Stimulated activated CD4-positive, alpha-beta T cell treated with anti-CD3 and anti-CD28 coated beads, Interleukin-1b, Interleukin-23, amount 100 ng/mL, for 4 hours (primary cell): Measurements from ENCODE around the gene ARMC5.
"Not testable (repeated sequence)": the region's sequence is repeated elsewhere in the genome, so short reads cannot be mapped to it uniquely, and the experiment has no call there.

ENCODE experiments used
- DNase-seq, 2 donors: peaks; one replicate each; pipeline ENCODE4 v3.0.0-alpha.2; 2020; ENCODE audit warnings: low read depth in 2 of 2

The ARMC5 gene, protein sequence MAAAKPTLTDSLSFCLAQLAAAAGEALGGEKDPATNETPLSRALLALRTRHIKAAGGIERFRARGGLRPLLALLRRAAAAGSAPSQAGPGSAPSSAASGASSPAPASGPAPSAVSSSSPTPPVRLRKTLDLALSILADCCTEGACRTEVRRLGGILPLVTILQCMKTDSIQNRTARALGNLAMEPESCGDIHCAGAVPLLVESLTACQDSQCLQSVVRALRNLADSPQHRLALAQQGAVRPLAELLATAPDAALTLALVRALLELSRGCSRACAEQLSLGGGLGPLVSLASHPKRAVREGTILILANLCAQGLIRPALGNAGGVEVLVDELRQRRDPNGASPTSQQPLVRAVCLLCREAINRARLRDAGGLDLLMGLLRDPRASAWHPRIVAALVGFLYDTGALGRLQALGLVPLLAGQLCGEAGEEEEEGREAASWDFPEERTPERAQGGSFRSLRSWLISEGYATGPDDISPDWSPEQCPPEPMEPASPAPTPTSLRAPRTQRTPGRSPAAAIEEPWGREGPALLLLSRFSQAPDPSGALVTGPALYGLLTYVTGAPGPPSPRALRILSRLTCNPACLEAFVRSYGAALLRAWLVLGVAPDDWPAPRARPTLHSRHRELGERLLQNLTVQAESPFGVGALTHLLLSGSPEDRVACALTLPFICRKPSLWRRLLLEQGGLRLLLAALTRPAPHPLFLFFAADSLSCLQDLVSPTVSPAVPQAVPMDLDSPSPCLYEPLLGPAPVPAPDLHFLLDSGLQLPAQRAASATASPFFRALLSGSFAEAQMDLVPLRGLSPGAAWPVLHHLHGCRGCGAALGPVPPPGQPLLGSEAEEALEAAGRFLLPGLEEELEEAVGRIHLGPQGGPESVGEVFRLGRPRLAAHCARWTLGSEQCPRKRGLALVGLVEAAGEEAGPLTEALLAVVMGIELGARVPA

DNA sequence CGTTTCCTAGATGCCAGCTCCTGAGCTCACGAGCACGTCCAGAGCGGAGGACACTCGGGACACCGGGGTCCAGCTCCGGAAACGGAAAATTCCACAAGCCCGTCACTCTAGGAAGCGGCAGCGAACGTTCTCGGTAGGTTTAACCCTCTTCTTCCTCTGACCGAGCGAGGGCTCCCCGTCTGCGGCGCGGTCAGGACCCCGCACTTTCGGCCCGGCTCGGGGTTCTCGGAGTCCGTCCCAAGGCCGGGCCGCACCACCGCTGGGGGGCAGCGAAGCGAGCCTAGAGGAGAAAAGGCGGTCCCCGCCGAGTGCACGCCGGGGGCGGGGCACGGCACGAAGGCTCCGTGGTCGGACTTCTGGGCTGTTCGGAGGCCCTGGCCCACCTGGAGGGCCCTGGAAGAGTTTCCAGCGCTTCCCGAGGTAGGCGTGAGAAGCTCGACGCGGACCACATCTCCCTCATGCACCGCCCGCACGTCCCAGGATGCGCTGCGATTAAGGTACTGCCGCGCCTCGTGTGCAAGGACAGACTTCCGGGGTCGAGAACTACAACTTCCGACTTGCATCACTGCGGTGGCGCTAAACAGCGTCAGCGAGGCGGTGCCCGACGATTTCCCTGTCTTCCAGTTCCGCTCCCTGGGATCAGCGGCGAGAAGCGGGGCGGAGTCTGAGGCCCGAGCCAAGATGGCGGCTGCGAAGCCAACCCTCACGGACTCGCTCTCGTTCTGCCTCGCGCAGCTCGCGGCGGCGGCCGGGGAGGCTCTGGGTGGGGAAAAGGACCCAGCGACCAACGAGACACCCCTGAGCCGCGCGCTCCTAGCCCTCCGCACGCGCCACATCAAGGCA is at the start of gene ARMC5:
Gene ARMC5, plus strand, starts transcription at position 658 of the 843 bp plus-strand sequence. Its CDS starts 24 bp downstream, at position 682.
- peak; percentile 92 for DNase-seq

DNA sequence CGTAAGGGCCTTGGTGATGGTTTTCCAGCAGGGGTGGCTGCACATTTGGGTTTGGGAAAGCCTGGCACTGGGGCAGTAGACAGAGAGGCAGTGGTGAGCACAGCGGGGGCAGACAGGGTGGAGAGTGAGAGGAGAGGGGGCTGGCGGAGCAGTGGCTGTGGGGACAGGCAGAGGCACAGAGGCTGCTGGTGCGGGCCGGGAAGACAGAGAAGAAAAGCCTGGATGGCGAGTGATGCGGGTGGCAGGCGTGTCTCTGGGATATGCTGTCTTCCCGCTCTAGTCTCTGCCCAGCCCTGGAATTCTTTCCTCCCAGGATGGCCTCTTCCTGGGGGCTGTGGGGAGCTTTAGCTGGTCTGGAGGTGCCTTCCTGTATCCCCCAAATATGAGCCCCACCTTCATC is 49.2 kb upstream of the ARMC5 start:
- no peak for DNase-seq

DNA sequence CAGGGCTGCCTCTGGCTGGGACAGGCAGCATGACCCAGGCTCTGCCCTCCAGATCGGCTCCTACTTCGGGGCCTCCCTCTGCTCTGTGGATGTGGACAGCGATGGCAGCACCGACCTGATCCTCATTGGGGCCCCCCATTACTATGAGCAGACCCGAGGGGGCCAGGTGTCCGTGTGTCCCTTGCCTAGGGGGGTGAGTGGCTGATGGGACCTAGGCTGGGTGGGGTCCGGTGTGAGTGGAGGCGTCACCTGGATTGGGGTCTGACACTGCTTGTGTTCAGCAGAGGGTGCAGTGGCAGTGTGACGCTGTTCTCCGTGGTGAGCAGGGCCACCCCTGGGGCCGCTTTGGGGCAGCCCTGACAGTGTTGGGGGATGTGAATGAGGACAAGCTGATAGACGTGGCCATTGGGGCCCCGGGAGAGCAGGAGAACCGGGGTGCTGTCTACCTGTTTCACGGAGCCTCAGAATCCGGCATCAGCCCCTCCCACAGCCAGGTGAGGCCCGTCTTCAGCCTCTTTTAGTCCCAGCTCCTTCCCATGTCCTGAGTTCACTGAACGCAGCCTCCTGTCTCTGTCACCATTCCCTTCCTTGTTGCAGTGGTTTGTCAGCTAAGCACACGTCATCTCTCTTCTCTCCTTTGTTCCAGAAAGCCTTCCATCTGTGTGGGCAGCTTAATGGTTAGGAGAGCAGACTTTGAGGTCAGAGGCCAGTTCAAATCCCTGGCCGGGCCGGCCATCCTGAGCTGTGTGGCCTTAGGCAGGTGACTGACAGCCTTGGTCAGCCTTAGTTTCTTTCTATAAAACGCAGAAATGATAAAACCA is 48.1 kb upstream of the ARMC5 start:
- no peak for DNase-seq

DNA sequence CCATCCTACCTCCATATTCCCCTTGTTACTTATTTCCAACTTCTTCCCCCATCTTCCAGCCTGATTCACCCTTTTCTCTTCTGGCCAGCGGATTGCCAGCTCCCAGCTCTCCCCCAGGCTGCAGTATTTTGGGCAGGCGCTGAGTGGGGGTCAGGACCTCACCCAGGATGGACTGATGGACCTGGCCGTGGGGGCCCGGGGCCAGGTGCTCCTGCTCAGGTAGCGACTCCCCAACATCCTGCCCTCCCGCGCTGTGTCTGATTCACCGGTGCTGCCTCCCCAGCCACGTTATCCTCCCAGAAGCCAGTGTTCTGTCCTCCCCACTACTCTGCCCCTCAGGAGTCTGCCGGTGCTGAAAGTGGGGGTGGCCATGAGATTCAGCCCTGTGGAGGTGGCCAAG is 46.6 kb upstream of the ARMC5 start:
- DNase-seq = no peak

DNA sequence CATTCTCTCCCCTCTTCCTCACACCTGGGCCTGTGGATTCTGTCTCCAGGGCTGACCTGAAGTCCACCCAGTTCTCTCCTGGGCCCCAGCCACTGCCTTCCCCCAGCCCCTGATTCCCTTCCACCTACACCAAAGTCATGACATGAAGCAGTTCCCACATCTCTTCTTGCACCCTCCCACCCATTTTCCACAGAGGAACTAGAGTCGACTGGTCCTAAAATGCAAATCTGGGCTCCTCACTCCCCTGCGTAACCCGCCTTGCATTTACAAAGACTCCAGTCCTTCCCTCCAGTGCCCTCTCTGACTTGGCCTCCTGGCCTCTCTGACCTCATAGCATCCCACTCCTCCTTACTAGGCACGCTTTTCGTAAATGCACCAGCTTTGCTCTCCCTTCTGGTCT is 45.9 kb upstream of the ARMC5 start:
- DNase-seq = no peak

DNA sequence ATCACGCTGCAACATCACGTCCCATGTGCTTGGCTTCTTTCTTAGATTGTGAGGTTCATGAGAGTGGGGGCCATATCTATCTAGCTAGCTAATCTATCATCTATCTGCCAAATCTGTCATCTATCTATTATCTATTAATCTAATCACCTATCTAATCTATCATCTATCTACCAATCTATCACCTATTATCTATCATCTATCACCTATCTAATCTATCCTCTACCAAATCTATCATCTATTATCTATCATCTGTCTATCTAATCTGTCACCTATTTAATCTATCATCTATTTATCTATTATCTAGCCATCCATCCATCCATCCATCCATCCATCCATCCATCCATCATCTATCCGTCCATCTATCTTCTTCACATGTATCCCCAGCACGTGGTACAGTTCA is 45.4 kb upstream of the ARMC5 start:
- DNase-seq = no peak

DNA sequence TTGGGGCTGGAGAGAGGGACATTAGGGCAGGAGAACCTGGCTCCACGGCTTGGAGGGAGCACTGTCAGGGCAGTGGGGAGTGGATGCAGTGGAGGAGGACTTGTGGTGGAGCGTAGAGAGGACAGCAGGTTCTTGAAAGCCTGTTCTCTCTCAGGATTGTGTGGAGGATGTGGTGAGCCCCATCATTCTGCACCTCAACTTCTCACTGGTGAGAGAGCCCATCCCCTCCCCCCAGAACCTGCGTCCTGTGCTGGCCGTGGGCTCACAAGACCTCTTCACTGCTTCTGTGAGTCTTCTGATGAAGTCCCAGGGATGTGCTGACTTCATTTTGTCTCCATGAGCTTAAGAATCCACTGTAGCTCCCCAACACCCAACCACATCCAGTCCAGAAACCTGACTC is 44.6 kb upstream of the ARMC5 start:
- no peak for DNase-seq

DNA sequence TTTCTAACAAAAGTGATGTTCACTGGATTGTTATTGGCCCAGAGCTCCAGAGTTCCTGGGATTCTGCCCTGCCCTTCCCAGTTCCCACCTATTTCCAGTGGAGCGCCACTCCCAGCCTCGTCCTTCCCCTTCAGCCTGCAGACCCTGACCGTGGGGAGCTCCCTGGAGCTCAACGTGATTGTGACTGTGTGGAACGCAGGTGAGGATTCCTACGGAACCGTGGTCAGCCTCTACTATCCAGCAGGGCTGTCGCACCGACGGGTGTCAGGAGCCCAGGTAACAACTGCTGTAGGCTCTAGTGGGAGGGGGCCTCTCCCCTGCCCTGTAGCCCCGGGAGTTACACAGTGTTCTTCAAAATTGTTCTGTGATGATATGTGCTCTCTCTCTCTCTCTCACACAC is 42.9 kb upstream of the ARMC5 start:
- DNase-seq = no peak

DNA sequence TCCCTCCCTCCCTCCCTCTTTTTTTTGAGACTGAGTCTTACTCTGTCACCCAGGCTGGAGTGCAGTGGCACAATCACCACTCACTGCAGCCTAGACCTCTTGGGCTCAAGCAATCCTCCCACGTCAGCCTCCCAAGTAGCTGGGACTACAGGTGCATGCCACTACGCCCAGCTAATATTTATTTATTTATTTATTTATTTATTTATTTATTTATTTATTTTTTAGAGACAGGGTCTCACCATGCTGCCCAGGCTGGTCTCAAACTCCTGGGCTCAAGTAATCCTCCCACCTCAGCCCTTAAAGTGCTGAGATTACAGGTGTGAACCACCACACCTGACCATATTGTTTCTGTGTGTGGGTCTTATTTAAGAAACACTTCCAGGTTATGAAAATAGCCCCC is 42.3 kb upstream of the ARMC5 start:
- not testable (repeated sequence) for DNase-seq

DNA sequence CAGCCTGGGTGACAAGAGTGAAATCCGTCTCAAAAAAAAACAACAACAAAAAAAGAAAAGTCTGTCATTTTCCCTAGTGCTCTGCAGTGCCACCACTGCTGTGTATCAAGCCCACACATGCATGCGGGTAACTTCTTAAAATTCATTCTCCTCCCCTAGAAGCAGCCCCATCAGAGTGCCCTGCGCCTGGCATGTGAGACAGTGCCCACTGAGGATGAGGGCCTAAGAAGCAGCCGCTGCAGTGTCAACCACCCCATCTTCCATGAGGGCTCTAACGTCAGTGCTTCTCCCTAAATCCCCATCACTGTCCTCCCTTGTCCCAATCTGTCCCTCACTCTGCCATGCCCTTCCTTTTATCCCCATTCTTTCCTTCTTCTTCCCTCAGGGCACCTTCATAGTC is 41.4 kb upstream of the ARMC5 start:
- no peak for DNase-seq

DNA sequence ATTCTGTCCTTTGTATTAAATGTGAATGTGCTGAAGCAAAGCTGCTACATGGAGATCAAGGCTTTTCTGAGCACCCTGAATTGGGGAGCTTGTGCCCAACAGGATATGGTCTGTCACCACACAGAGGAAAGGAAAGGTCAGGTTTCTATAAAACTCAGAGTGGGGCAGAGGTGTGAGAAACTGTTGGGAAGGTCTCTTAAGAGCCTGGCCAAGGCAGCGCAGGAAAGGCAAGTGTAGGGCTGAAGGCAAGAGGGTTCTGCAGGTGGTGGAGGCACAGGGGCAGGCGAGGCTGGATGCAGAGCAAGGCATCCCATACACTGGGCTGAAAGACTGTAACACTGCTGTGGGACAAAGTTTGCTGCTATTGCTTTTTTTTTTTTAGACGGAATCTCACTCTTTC is 39.3 kb upstream of the ARMC5 start:
- no peak for DNase-seq

DNA sequence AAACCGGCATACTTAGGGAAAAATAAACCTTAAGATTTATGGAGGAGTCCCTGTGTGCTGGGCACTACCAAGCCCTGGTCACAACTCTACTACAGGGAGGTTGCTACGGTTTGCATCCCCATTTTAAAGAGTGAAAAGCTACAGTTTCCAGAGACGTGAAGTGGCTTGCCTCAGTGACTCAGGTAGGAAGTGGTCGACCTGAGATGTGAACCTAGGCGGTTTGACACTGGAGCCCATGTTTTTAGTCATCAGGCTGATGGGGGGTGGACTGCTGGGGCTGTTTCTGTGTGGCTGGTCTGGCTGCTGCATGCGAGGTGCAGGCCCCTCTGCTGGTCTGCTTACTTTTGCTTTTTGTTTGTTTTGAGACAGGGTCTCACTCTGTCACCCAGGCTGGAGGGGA is 37.7 kb upstream of the ARMC5 start:
- DNase-seq = no peak

DNA sequence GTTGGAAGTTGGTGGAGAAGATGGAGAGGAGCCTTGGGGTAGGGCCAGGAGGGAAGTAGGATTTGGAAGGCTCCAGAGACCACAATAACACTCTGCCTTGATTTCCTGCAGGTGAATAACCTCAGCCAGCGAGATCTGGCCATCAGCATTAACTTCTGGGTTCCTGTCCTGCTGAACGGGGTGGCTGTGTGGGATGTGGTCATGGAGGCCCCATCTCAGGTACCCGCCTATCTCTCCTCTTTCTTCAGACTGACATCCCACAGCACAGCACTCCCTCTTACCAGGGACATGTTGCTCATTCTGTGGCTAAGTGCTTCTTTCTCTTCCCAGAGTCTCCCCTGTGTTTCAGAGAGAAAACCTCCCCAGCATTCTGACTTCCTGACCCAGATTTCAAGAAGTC is 36.1 kb upstream of the ARMC5 start:
- DNase-seq = no peak

DNA sequence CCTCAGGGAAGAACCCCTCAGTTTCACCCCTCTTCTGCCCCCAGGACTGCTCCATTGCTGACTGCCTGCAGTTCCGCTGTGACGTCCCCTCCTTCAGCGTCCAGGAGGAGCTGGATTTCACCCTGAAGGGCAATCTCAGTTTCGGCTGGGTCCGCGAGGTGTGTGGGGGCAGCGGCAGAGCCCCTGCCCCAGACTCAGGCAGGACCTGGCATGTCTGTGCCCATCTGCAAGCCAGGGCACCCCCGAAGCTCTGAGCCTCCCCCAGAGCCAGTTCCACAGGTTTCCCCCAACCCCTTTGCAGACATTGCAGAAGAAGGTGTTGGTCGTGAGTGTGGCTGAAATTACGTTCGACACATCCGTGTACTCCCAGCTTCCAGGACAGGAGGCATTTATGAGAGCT is 35.5 kb upstream of the ARMC5 start:
- DNase-seq = no peak

DNA sequence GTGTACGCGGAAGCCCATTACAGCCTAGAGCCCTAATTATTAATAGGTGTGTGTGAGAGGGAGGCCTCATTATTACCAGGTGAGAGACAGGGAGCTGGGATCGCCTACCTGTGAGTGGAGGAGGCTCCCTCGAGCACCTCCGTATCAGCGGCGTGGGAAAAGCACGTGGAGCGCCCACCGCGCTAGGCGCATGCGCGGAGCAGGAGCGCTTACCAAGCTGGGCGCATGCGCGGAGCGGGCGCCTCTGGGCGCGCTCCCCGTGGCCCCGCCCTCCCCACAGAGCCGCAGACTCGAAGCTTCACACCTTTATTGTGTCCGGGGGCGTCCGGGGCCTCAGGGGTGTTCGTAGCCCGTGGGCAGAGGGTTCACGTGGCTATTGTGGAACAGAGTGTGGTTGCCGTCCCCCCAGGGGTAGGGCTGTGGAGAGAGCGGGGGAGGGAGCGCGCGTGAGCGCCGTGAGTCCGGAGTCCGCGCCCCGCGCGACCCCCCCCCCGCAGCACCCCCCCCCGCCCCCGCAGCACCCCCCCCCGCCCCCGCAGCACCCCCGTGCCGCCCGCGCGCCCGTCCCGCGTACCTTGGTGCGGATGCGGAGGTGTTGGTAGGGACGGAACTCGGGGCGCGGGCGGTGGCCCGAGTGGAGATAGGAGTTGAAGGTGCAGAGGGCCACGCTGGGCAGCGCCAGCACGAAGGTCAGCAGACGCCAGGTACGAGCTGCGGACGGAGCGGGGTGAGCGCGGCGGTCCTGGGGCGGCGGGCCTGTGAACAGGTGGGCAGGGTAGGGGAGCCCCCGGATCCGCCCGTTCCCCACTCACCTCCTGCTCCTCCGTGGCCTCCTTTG is 31.6 kb upstream of the ARMC5 start:
- DNase-seq = peak; percentile 64 to 66

DNA sequence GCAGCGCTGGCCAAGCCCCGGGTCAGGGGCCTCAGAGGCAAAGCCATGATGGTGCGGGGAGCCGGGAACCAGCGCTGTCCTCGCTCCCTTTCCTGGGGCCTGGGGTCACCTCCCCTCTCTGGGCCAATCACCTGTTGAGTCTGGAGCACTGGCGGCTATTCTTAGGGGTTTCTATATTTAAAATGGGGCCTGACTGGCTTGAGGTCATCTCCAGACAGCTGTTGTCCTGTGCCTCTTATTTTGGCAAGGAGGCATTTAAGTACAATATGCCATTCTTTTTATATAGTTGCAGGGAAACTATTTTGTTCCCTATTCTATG is 31.1 kb upstream of the ARMC5 start, which contains the start of gene COX6A2:
Gene COX6A2, minus strand, starts transcription at position 82 of the 319 bp plus-strand sequence. Its CDS starts 35 bp downstream, at position 47.
- DNase-seq = no peak

DNA sequence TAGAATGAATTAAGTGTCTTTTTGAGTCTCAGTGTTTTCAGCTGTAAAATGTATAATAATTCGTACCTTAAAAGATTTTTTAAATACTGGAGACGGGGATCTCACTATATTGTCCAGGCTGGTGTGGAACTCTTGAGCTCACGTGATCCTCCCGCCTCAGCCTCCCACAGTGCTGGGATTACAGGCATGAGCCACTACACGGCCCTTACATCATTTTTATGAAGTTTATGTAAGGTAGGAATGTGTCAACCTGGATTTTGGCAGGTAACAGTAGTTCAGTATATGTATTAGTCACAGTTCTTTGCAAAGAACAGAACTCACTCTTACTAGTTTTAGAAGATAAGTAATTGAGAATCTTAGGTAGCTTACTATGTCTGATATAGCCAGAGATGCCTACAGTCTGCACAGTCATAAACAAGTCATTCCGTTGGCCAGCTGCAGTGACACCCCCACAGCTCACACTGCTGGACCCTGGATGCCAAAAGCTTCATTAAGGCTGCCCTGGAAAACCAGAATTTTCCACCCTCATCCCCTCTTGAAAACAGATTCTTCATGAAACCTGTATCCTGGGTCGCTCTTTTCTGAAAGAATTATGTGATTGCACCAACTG is 30.6 kb upstream of the ARMC5 start:
- no peak for DNase-seq

DNA sequence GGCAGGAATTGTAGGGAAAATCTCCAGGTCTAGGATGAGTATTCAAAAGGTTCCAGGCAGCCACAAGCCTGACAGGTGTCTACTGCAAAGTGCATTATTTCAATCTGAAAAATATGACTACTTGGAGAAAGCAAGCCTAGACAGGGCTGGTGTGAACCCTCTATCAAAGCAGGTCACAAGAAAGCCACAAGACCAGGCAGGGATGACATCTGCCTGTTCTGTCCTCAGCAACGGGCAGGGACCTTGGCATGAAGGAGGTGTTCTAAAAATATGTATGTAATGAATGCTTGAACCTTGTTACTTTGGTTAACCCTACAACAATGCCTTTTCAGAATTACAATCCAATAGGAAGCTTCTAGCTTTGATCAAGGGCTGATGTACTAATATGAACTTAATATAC is 30.0 kb upstream of the ARMC5 start:
- no peak for DNase-seq

DNA sequence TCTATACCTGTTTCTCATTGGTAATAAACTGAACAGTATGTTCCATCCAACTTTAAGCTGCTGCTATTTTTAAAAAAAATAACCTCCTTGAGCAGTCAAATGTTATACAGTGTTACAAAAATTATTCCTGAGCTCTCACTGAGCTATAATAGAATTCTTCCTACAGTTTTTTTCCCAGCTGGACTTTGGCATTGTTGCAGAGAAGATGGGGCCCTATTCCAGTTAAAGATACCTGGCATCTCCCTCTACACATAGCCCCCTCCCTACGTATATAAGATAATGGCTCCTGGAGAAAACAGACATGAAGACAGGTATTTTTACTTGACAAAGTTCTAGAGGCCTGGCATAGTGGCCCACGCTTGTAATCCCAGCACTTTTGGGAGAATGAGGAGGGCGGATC is 29.5 kb upstream of the ARMC5 start:
- DNase-seq = no peak
